Cardiac ventricle fibroblast (primary cell): ENCODE data around the gene CCDC142. TPM values are rescaled to one million over a fixed set of nuclear protein-coding genes. Genes with fewer than 3 reads are reported as not detected.

ENCODE experiments used
- total RNA-seq: library from RNA; depleted of rRNA; stranded (reverse); fragments of >200 nt; gene quantifications from 2 replicates; pipeline ENCODE4 v1.2.3, GENCODE V29; 2015

Gene CCDC142
- total RNA-seq, 1 donor from 2014 or later: 7.0 TPM

Other genes starting within 250 kb of the CCDC142 start
- 0.34 and 1.7 TPM in 2 replicates for gene SLC4A5, start 139.6 kb downstream of the CCDC142 start, total RNA-seq
- gene DCTN1, start 102.7 kb downstream of the CCDC142 start, total RNA-seq: 83.1 and 101 TPM in 2 replicates
- gene C2orf81, start 61.4 kb downstream of the CCDC142 start, total RNA-seq: 1.6 and 4.9 TPM in 2 replicates
- gene WDR54, start 61.3 kb downstream of the CCDC142 start, total RNA-seq: 19.8 and 20.9 TPM in 2 replicates
- gene RTKN, start 41.1 kb downstream of the CCDC142 start, total RNA-seq: 10.4 and 13.9 TPM in 2 replicates
- gene INO80B, start 27.9 kb downstream of the CCDC142 start, total RNA-seq: 16.6 and 18.4 TPM in 2 replicates
- 46.9 and 49.3 TPM in 2 replicates for gene WBP1, start 24.6 kb downstream of the CCDC142 start, total RNA-seq
- gene MOGS, start 17.6 kb downstream of the CCDC142 start, total RNA-seq: 41.9 and 45.2 TPM in 2 replicates
- gene MRPL53, start 10.3 kb downstream of the CCDC142 start, total RNA-seq: 17.1 and 46.9 TPM in 2 replicates
- 18.9 and 20.7 TPM in 2 replicates for gene TTC31, start 83 bp upstream of the CCDC142 start, total RNA-seq
- gene LBX2, start 16.6 kb upstream of the CCDC142 start, total RNA-seq: 3.2 TPM in 2 replicates
- gene PCGF1, start 24.7 kb upstream of the CCDC142 start, total RNA-seq: 8.9 and 13.4 TPM in 2 replicates
- not detected in 2 replicates for gene TLX2, start 31.5 kb upstream of the CCDC142 start, total RNA-seq
- not detected in 2 replicates for gene DQX1, start 43.2 kb upstream of the CCDC142 start, total RNA-seq
- gene AUP1, start 46.7 kb upstream of the CCDC142 start, total RNA-seq: 63.0 and 84.6 TPM in 2 replicates
- gene HTRA2, start 46.9 kb upstream of the CCDC142 start, total RNA-seq: 14.9 and 21.3 TPM in 2 replicates
- 21.8 and 27.0 TPM in 2 replicates for gene LOXL3, start 70.9 kb upstream of the CCDC142 start, total RNA-seq
- 28.5 and 32.5 TPM in 2 replicates for gene DOK1, start 71.7 kb upstream of the CCDC142 start, total RNA-seq
- gene M1AP, start 165.3 kb upstream of the CCDC142 start, total RNA-seq: 0.06 TPM in 1 of 2 replicates, not detected in the other
- gene SEMA4F, start 171.2 kb upstream of the CCDC142 start, total RNA-seq: 3.6 and 4.5 TPM in 2 replicates